GOT3 (cell line): ENCODE data around the gene RBM33.

Experiments used
- DNase-seq: peaks from one replicate; lab custom pipeline; 2025; ENCODE audit warnings: mixed read lengths; lab: John Stamatoyannopoulos, UW

Gene RBM33

GRCh38 chr7:155694851-155695250 lies 50.4 kb downstream of the RBM33 start:
- DNase-seq = no peak

GRCh38 chr7:155696747-155697146 lies 52.3 kb downstream of the RBM33 start:
- no peak for DNase-seq

- DNase-seq = no peak
Observed at GRCh38 chr7:155698633-155699032, 54.2 kb downstream of the RBM33 start.

- no peak for DNase-seq
Observed at GRCh38 chr7:155699180-155699579, 54.7 kb downstream of the RBM33 start.

GRCh38 chr7:155700847-155701246 lies 56.4 kb downstream of the RBM33 start:
- no peak for DNase-seq

- no peak for DNase-seq
Observed at GRCh38 chr7:155701972-155702544, 57.6 kb downstream of the RBM33 start.

GRCh38 chr7:155702616-155703015 lies 58.2 kb downstream of the RBM33 start:
- no peak for DNase-seq

GRCh38 chr7:155705623-155706360 lies 61.3 kb downstream of the RBM33 start:
- DNase-seq = no peak

GRCh38 chr7:155706376-155706775 lies 61.9 kb downstream of the RBM33 start:
- no peak for DNase-seq

GRCh38 chr7:155709453-155709852 lies 65.0 kb downstream of the RBM33 start:
- DNase-seq = no peak

GRCh38 chr7:155710031-155710430 lies 65.6 kb downstream of the RBM33 start:
- DNase-seq = no peak

- no peak for DNase-seq
Observed at GRCh38 chr7:155710530-155710929, 66.1 kb downstream of the RBM33 start.

- DNase-seq = no peak
Observed at GRCh38 chr7:155711081-155711480, 66.6 kb downstream of the RBM33 start.

GRCh38 chr7:155713384-155713783 lies 68.9 kb downstream of the RBM33 start:
- no peak for DNase-seq

- no peak for DNase-seq
Observed at GRCh38 chr7:155714702-155715101, 70.2 kb downstream of the RBM33 start.

GRCh38 chr7:155715111-155715805 lies 70.8 kb downstream of the RBM33 start:
- no peak for DNase-seq

GRCh38 chr7:155717010-155717744 lies 72.7 kb downstream of the RBM33 start:
- DNase-seq = no peak

GRCh38 chr7:155721056-155721455 lies 76.6 kb downstream of the RBM33 start:
- no peak for DNase-seq

GRCh38 chr7:155722118-155722517 lies 77.7 kb downstream of the RBM33 start:
- no peak for DNase-seq

GRCh38 chr7:155722936-155723335 lies 78.5 kb downstream of the RBM33 start:
- DNase-seq = no peak

GRCh38 chr7:155724327-155725005 lies 80.0 kb downstream of the RBM33 start:
- no peak for DNase-seq

- no peak for DNase-seq
Observed at GRCh38 chr7:155725006-155725355, 80.5 kb downstream of the RBM33 start.
